Pons (tissue), 1 donor: ENCODE data around the gene RMND5B.
"Not testable (repeated sequence)": the region's sequence is repeated elsewhere in the genome, so short reads cannot be mapped to it uniquely, and the experiment has no call there.

Source experiments
- DNase-seq: peaks from one replicate; pipeline ENCODE4 v3.0.0-alpha.2; 2016; ENCODE audit warnings: low spot score

Gene RMND5B

DNA sequence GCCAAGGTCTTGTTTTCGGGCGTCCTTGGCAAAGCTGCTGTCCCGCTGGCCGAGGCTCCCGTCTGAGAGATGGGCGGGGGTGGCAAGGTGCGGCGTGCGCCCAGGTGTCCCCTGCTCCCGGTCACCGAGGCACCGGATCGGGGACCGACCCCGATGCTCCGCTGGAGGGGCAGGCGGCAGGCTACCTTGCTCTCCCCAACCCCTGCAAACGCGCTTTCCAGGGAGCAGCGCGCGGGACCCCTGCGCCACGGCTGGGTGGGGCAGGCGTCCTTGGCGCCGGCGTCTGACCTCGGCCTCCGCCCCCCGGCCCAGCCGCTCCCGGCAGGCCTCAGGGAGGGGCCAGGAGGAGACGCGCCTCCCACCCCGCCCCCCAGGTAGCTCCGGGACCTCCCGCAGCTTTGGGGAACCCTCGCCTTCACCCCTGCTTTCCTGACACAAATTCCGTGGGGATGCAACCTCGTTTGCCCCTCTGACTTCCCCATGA is 16.9 kb upstream of the RMND5B start:
- DNase-seq, result no peak

DNA sequence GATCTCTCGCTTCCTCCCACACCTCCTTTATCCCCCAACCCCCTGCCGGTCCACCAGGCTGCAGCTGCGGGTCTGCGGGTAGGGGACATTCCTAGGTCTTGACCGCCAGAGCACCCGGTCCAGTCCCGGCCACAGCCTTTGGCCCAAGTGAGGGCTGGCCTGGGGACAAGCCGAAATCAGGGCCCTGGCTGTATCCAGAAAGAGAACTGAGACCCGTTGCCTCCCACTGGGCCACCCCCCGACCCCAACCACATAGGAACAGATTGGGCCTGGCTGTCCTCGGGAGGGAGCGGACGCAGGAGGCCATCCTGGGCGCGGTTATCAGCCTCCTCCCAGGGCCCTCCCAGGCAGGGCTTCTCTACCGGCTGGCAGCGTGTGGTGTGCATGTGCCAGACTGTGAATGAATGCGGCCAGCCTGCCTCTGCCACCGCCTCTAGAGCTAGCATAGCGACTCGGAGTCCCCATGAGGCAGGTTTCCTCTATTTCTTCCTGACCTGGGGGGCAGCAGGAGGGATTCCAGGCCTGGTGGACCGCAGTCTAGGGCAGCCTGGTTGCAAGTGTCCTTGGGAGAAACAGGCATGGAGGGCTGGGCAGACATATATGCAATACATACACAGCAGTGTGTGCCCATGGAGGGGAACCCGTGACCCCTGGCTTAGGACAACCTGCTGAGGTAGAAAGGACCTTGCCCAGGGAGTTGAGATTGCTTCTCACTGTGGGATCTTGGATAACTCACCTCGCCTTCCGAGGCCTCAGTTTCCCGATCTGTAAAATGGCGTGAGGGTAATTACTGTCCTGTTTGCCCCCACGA is 16.3 kb upstream of the RMND5B start:
- DNase-seq, result no peak

DNA sequence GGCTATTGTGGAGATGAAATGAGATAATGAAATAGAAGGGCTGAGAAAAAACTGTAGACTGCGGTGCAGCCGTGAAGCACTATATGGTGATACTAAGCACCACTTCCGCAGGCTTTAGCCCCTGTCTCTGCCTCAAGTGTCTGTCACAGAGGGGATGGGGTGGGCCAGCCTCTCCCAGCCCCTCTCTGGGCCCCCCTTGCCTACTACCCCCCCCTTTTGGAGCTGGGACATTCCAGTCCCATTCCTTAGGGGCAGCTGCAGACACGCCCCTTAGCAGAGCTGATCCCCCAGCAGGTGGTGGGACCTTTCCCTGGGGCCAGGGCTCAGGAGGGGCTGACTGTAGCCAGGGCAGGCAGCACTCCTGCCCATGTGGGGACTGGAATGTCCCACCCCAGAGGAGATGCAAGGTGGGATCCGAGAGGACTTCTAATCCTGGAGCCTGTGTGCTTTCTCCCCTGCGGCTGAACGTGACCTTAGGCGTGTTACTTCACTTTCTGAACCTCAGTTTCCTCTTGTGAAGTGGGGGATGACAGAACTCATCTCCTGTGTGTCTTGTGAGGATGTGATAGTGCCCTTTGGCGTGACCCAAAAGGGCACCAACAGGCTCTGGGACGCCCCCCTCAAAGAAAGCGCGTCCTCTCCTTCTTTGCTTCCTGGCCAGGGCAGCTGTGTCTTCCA is 15.5 kb upstream of the RMND5B start:
- DNase-seq, result no peak

DNA sequence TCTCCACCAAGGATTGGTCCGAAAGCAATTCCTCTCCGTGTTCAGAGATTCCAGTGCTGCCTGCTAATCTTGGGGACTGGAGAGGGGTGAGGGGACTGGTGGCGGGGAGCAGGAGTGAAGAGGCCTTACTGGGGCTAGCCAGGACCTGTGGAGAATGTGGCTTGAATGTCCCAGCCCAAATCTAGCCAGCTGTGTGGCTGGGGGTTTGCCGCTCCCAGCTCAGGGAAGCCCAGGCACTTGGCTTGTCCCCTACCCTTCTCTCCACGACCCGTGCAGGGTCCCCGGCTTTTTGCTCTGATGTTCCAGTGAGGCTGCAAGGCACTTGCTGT is 15.0 kb upstream of the RMND5B start:
- no peak for DNase-seq

DNA sequence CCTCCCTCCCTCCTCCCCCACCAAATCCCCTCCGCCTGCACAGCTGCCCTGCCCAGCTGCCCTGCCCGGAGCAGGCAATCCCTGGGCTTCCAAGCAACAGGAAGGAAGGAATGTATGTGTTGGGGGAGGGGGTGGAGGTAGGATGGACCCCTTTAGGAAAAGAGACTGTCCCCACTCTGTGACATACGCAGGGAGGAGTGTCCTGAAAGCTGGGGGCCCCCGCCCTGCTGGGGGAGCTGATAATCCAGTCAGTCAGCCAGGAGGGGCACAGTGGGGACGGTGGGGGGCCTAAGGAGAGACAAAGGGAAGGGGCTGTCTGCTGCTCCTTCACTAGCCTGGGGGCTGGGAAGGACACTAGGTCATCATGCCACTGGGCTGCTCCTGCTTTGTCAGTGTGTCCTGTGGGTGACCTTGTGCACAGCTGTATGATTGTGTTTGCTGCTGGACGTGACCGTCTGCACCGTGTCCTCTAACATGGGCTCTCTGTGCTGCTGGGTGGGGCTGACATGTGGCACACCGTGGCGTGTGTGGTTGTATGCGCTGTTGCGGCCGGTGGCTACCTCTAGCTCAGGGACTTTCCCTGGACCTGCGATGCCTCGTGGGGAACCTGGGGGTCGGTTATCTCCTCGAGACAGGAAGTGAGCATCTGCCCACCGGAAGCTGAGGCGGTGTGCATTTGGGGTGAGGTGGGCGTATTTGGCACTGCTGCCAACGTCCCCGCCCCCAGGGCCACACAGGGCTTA is 14.5 kb upstream of the RMND5B start:
- DNase-seq, result no peak

DNA sequence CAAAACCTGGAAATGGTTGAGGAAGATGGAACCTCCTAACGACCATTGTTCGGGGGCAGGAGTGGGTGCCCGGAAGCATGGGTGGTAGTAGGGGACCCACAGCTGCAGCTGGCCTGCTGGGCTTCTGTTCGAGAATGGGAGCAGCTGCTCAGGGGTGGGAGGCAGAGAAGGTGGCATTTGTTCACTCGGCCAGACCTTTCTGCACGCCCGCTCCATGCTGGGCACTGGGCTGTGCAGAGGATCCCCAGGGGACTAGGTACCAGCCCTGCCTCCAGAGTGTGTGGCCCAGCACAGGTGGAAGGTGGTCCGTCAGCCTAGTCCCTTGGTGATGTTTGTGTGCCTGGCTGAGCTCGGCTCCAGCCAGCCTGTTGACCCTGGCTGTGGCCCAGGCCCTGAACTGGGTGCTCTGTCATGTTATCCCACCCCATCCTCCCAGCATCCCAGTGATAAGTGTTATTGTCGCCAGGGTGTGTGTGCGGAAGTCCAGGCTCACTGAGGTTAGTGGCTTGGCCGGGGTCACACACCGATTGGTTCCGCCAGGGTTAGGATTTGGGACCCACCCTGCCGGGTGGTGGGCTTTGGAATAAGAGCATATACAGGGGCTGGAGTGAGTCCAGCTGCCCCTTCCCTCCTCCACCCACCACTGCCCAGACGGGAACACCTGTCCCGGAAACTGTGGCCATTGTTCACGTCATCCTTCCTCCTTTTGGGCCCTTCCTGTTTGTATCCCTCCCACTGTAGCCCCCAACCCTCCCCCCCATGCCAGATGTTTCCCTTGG is 12.7 kb upstream of the RMND5B start:
- no peak for DNase-seq

DNA sequence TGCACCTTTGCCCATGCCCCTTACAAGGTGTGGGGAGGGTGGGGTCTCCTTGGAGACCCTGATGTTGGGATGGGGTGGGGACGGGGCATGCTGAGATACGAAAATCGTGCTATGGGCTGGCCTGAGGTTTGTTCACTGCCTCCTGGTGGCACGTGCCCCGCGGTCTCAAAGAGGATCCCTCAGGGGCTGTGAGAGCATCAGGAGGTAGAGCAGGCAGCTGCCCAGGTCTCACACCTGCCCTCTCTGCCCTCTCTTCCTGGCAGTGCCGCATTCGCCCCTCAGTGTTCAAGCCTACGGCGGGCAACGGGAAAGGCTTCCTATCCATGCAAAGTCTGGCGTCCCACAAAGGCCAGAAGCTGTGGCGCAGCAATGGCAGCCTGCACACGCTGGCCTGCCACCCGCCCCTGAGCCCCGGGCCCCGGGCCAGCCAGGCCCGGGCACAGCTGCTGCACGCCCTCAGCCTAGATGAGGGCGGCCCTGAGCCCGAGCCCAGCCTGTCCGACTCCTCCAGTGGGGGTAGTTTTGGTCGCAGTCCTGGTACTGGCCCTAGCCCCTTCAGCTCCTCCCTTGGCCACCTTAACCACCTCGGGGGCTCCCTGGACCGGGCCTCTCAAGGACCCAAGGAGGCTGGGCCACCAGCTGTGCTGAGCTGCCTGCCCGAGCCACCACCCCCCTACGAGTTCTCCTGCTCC is 10.8 kb upstream of the RMND5B start:
- no peak for DNase-seq

DNA sequence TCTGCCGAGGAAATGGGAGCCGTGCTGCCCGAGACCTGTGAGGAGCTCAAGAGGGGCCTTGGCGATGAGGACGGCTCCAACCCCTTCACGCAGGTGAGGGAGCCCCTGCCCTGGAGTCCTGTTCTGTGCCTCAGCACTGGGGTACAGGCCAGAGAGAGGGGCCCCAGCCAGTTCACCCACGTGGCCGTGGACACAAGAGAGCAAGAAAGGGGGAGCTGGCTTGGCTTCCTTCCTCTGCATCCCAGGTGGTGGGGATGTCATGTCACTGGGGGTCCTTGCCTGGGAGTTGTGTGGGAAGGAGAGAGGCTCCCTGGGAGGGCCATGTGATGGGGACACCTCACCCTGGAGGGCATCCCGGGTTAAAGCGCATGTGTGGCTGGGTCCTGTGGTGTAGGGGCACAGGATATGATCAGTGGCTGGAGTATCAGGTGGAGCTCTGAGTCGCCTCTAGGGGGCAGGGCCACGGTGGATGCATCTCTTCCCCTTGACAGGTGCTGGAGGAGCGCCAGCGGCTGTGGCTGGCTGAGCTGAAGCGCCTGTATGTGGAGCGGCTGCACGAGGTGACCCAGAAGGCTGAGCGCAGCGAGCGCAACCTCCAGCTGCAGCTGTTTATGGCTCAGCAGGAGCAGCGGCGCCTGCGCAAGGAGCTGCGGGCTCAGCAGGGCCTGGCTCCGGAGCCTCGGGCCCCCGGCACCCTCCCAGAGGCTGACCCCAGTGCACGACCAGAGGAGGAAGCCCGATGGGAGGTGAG is 10.0 kb upstream of the RMND5B start:
- peak; percentile 23 for DNase-seq

DNA sequence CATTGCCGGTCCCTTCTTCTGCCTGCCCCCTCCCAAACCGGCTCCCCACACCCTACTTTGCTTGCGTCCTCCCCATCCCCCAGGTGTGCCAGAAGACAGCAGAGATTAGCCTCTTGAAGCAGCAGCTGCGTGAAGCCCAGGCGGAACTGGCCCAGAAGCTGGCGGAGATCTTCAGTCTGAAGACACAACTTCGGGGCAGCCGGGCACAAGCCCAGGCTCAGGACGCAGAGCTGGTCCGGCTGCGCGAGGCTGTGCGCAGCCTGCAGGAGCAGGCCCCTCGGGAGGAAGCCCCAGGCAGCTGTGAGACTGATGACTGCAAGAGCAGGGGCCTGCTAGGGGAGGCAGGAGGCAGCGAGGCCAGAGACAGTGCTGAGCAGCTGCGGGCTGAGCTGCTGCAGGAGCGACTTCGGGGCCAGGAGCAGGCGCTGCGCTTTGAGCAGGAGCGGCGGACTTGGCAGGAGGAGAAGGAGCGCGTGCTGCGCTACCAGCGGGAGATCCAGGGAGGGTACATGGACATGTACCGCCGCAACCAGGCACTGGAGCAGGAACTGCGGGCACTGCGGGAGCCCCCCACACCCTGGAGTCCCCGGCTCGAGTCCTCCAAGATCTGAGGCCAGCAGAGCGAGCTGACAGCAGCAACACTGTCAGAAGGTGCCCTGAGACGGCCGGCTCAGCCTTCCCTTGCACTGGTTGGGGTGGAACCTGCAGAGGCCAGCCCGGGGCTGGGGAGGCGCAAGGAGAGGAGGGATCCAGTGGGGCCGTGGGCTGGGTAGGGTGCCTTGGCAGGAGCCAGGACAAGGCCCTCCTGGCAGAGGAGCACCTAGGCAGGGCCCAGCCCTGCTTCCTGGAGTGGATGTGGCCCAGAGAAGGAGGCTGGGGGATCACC is 9.2 kb upstream of the RMND5B start:
- DNase-seq, result no peak

DNA sequence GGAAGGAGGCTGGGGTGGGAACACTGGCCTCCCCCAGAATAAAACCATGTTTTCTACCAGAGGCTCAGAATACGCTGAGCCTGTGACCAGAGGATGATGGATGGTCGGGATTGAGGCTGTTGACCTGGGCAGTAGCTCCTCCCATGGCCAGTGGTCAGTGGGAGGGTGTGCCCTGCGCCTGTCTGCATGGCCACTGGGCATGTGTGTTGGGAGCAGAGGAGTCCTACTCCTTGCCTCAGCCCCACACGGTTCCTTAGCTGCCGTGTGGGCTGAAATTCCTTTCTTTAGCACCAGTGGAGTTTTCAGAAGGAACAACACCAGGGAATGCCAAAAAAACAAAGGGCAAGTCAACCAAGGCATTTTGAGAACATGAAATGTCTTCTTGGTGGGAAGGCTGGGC is 8.5 kb upstream of the RMND5B start:
- no peak for DNase-seq

DNA sequence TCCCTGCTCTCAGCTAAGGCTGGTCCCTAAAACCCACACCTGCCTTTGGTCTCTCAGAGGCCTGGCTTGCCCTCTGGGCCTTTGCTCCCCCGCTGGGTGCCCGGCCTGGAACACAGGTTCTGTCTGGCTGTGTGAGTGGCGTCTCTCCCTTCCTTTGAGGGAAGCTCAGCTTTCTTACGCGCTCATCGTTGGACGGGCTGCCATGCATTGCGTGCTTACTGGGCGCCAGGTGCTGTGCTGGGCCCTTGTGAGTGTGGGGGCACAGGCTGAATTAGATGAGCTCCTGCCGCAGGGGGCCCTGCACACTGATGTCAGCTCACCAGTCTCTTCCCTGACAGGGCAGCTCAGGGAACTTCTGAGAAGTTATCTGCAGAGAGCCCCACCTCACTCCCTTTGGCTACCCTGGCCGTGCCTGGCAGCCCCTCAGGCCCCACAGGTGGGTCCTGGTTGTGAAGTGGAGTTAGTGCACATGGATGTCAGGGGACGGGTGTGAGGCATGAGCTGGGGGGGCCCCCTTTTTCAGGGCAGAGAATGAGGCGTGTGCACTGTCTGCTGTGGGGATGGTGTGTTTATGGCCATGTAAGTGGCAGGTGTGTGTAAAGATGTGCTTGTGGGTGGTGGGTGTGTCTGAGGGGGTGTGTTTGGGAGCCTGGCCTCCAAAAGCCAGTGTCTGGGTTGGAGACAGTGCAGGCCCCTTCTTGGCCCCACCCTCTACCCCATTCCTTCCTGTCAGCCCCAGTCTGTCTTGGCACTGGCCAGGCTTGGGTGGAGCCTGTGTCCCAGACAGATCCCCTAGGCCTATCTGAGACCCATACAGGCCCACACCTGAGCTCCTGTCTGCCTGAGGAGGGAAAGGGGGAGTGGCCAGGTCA is 7.5 kb upstream of the RMND5B start:
- DNase-seq, result no peak

DNA sequence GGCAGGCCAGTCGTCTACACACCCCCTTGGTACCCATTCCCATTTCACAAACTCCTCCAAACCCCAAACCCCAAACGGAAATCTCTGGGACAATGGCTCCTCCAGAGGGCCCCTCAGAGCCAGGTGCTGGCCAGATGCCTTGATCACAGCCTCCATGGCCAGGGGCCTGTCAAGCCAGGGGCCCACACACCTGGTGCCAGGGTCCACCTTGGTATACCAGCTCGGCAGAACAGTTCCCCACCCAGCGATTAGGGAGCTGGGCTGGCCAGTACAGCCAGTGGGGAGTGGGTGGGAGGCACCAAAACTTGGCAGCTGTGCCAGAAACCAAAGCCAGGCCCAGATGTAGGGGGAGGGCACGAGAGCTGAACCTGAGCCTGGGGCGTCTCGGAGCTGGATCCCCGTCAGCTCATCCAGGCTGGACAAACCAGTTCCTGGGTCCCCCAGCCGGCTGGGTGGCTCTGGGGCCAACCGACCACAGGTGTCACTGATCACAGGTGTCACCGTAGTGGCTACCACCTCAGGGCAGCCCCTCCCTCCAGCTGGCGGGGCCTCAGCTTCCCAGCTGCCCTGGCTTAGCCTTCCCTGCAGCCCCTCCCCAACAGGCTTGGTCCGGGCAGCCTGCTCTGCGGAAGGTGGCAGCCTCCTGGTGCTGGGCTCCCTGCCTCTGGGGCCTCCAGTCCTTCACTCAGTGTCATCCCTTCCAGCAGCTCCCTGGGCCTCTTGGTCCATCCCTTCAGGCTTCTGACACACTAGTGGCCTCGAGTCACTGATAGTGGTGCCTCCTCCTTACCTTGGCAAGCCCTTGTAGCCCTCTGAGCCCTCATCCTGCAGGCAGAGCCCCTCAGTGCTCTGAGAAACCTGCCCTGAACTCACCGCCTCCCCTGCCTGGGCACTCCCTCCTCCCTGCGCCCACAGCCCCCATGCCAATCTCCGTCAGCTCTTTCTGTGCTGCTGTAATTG is 6.6 kb upstream of the RMND5B start:
- DNase-seq, result no peak

DNA sequence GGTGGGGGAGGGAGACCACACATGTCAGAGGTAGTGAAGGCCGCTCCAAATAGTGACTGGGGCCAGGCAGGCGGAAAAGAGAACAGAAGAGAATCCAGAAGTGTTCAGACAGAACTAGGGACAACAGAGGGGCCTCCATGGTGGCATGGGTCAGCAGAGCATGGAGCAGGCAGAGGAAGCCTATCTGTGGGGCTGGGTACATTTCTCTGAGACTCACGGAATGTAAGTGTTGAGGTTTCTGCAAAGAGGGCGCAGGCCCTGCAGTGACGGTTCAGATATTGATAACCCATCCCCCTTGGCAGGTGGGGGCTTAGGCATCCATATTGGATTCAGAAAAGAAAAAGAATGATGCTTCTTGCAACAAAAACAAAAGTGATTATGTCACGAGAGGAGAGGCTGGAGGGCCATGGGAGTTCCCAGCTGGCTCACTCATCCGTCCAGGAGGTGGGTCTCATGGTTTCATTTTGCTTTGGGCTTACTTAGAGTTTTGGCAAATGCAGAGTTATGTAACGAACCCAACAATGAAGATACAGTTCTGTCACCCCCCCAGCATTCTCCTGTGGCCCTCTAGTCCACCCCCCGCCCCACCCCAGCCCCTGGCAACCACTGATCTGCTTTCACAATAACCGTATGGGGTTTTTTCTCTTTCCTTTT is 5.4 kb upstream of the RMND5B start:
- DNase-seq, result no peak

DNA sequence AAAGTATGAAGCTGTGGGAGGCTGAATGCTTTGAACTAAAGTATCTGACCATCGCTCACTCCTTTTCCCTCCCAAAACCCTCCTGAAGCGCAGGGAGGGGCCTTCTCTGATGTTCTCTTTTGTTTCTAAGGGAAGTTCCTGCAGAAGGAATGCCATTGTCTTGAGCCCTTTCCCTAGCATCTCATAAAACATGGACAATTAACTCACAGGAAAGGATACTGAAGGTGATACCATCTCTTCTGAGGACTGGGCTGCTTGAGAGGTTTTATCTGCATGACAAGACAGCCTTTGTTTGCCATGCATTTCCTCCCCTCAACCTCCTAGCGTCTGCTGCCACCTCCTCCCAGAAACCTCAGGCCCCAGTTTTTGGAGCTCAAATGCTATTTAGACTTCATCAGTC is 4.3 kb upstream of the RMND5B start:
- no peak for DNase-seq

DNA sequence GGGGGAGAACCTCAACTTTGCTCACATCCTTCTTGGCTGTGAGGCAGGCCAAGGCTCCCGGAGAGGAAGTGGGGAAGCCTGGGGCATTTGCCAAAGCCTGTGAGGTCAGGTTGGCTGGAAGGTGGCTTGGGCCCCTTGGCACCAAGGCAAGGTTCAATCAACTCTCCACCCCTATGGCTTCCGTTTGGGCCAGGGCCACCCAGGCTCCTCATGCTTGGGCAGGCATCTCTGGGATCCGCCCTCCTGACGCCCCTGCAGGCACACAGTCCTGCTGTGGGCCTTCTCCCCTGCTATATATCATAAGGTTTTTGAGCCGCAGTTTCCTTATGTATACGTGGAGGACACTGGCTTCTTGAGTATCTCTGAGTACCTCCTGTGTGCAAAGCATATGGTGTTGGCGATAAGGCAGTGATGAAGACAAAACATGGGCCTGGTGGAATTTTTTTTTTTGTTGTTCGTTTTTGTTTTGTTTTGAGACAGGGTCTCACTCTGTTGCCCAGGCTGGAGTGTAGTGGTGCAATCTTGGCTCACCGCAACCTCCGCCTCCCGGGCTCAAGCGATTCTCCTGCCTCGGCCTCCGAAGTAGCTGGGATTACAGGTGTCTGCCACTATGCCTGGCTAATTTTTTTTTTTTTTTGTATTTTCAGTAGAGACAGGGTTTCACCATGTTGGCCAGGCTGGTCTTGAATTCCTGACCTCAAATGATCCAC is 3.4 kb upstream of the RMND5B start:
- DNase-seq, result not testable (repeated sequence)

DNA sequence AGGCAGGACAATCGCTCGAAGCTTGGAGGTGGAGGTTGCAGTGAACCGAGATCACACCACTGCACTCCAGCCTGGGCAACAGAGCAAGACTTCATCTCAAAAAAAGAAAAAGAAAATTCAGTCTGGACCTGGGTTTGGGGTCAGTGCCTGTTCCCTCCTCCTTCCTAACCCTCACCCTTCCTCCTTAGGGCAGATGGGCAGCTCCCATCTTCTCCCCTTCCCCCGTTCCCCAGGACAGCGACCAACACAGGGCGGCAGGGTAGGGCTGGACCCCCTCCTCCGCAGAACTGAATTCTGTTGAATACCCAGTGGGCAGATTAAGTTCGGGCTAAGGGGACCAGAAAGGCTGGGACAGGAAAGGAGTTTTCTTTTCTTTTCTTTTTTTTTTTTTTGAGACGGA is 1.5 kb upstream of the RMND5B start:
- DNase-seq, result no peak

DNA sequence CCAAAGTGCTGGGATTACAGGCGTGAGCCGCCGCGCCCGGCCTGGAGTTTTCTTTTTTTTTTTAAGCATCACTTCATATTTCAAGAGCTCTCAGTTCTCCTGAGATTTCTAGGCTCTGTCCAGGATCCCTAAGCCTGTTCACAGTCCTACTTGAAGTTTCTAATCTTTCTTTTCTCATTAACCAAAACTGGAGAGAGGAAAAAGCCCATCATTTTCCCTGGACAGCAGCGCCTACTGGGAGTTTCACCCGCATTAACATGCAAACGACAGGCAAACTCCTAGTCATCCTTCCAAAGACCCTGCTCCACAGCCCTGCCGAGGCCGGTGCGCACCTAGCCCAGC is 609 bp upstream of the RMND5B start:
- DNase-seq, result not testable (repeated sequence)
